Neural progenitor cell (in vitro differentiated cells): Measurements from ENCODE around the gene PMFBP1.

Experiments used
- CTCF ChIP-seq: fragments of 200-600 bp; sonication (generic); IDR thresholded peaks from 2 replicates; pipeline ENCODE4 v1.5.1; 2017; ENCODE audit warnings: antibody characterized with exemption, mild to moderate bottlenecking
- EZH2 ChIP-seq: fragments of 200-600 bp; sonication (generic); IDR thresholded peaks from 2 replicates; pipeline ENCODE4 v1.6.1; 2017; ENCODE audit warnings: antibody characterized with exemption, mild to moderate bottlenecking, moderate library complexity
- EZH2phosphoT487 ChIP-seq: fragments of 200-600 bp; sonication (generic); IDR thresholded peaks from 2 replicates; pipeline ENCODE4 v1.6.1; 2017; ENCODE audit warnings: antibody characterized with exemption

GRCh38 chr16:72099377-72099818 lies 72.6 kb downstream of the PMFBP1 start:
- TF ChIP-seq CTCF (peak; percentile 65), EZH2 (no peak), EZH2phosphoT487 (no peak)
